HG02870 (cell line): ENCODE results near the gene KAT8.
A peak's percentile ranks its signal among the peaks of the same experiment; 100 is the strongest.
"Not testable (repeated sequence)": the region's sequence is repeated elsewhere in the genome, so short reads cannot be mapped to it uniquely, and the experiment has no call there.

Experiments used
- ATAC-seq: cut with Tn5 transposase; IDR thresholded peaks from one replicate; pipeline ENCODE4 v1.9.1; 2021; ENCODE audit warnings: mild to moderate bottlenecking, moderate library complexity; ENCODE audit not compliant: unreplicated experiment

KAT8 gene

GRCh38 chr16:31130336-31130891 lies 12.9 kb downstream of the KAT8 start:
- no peak for ATAC-seq

GRCh38 chr16:31130899-31131298 lies 13.4 kb downstream of the KAT8 start:
- ATAC-seq: no peak

GRCh38 chr16:31131416-31131815 lies 14.0 kb downstream of the KAT8 start:
- no peak for ATAC-seq

- no peak for ATAC-seq
These were observed 14.4 kb downstream of the KAT8 start for GRCh38 chr16:31131841-31132271.

- no peak for ATAC-seq
These were observed 15.0 kb downstream of the KAT8 start for GRCh38 chr16:31132303-31132979.

GRCh38 chr16:31133046-31133501 lies 15.6 kb downstream of the KAT8 start:
- ATAC-seq: no peak

- no peak for ATAC-seq
These were observed 16.7 kb downstream of the KAT8 start for GRCh38 chr16:31134091-31134571.

GRCh38 chr16:31134625-31135534 lies 17.4 kb downstream of the KAT8 start:
- no peak for ATAC-seq

GRCh38 chr16:31135535-31136286 lies 18.2 kb downstream of the KAT8 start, which contains the start of gene PRSS8:
TSS of gene PRSS8 (minus strand) at chr16:31135727. CDS start at chr16:31135498, 229 bp downstream.
- no peak for ATAC-seq

GRCh38 chr16:31136287-31136662 lies 18.8 kb downstream of the KAT8 start:
- no peak for ATAC-seq

- ATAC-seq: not testable (repeated sequence)
These were observed 19.5 kb downstream of the KAT8 start for GRCh38 chr16:31136822-31137499.

- ATAC-seq: no peak
These were observed 21.4 kb downstream of the KAT8 start for GRCh38 chr16:31138621-31139578.

GRCh38 chr16:31141071-31141469 lies 23.6 kb downstream of the KAT8 start:
- ATAC-seq: not testable (repeated sequence)

- ATAC-seq: no peak
These were observed 24.1 kb downstream of the KAT8 start for GRCh38 chr16:31141489-31142108.

- ATAC-seq: peak; percentile 80
These were observed 24.9 kb downstream of the KAT8 start for GRCh38 chr16:31142109-31143010.

GRCh38 chr16:31143011-31143693 lies 25.7 kb downstream of the KAT8 start:
- ATAC-seq: no peak

GRCh38 chr16:31143694-31144148 lies 26.3 kb downstream of the KAT8 start:
- no peak for ATAC-seq
